OCI-LY1 (cell line): ENCODE data around the gene WDR62.

Experiments
- H2AFZ ChIP-seq: fragments of 200-600 bp; sonication (generic), shearing (Covaris generic); 2 replicates; pipeline ENCODE4 v1.6.0; 2014; ENCODE audit warnings: antibody characterized with exemption, mild to moderate bottlenecking, low read length
- H3F3A ChIP-seq: fragments of 200-600 bp; sonication (generic), shearing (Covaris generic); 2 replicates; pipeline ENCODE4 v1.6.0; 2014; ENCODE audit warnings: mild to moderate bottlenecking, antibody characterized with exemption, low read length, moderate library complexity; ENCODE audit not compliant: insufficient read depth
- H3K27ac ChIP-seq: fragments of 200-600 bp; sonication (generic); 2 replicates; pipeline ENCODE4 v1.5.1; 2014; ENCODE audit warnings: low read length, mixed run types, mild to moderate bottlenecking, low read depth; ENCODE audit not compliant: poor library complexity, severe bottlenecking
- H3K27me3 ChIP-seq: fragments of 200-600 bp; sonication (generic); 2 replicates; pipeline ENCODE4 v1.6.0; 2014; ENCODE audit warnings: antibody characterized with exemption, mild to moderate bottlenecking, low read length, moderate library complexity; ENCODE audit not compliant: insufficient read depth
- H3K36me3 ChIP-seq: fragments of 200-600 bp; sonication (generic); 2 replicates; pipeline ENCODE4 v1.6.1; 2014; ENCODE audit warnings: mild to moderate bottlenecking, antibody characterized with exemption, low read length, moderate library complexity, mixed read lengths; ENCODE audit not compliant: insufficient read depth
- H3K4me1 ChIP-seq: fragments of 200-600 bp; sonication (generic); 2 replicates; pipeline ENCODE4 v1.5.1; 2014; ENCODE audit warnings: mild to moderate bottlenecking, low read length, moderate library complexity; ENCODE audit not compliant: insufficient read depth, severe bottlenecking
- H3K4me2 ChIP-seq: fragments of 200-600 bp; sonication (generic), shearing (Covaris generic); 2 replicates; pipeline ENCODE4 v1.6.1; 2014; ENCODE audit warnings: low read length
- H3K4me3 ChIP-seq: fragments of 200-600 bp; sonication (generic); 2 replicates; pipeline ENCODE4 v1.5.1; 2014; ENCODE audit warnings: low read length, low read depth, mild to moderate bottlenecking, mixed read lengths; ENCODE audit not compliant: poor library complexity, severe bottlenecking
- H3K79me2 ChIP-seq: fragments of 200-600 bp; shearing (Covaris generic); 2 replicates; pipeline ENCODE4 v1.6.1; 2016; ENCODE audit warnings: mixed run types, low read length, mixed read lengths; ENCODE audit not compliant: insufficient read depth
- H3K9ac ChIP-seq: fragments of 200-600 bp; sonication (generic), shearing (Covaris generic); 2 replicates; pipeline ENCODE4 v1.6.1; 2014; ENCODE audit warnings: mild to moderate bottlenecking, low read length, mixed read lengths
- H3K9me2 ChIP-seq: fragments of 200-600 bp; sonication (generic), shearing (Covaris generic); 2 replicates; pipeline ENCODE4 v1.6.1; 2014; ENCODE audit warnings: low read depth, mild to moderate bottlenecking, low read length, mixed read lengths
- H3K9me3 ChIP-seq: fragments of 200-600 bp; shearing (Covaris generic); 2 replicates; pipeline ENCODE4 v1.6.1; 2014; ENCODE audit warnings: low read length, mixed read lengths
- H4K20me1 ChIP-seq: fragments of 200-600 bp; sonication (generic), shearing (Covaris generic); 2 replicates; pipeline ENCODE4 v1.6.0; 2016; ENCODE audit warnings: mild to moderate bottlenecking, low read length; ENCODE audit not compliant: insufficient read depth
- EZH2 ChIP-seq: fragments of 200-600 bp; sonication (generic), shearing (Covaris generic); IDR thresholded peaks from 2 replicates; pipeline ENCODE4 v1.8.0; 2017; ENCODE audit warnings: borderline replicate concordance, mixed run types, mild to moderate bottlenecking, antibody characterized with exemption, low read length, moderate library complexity, mixed read lengths
- TF ChIP-seq, protein P1 (sequence below): fragments of 200-600 bp; sonication (generic), shearing (Covaris generic); IDR thresholded peaks from 2 replicates; pipeline ENCODE4 v1.5.1; 2017; ENCODE audit warnings: mild to moderate bottlenecking, antibody characterized with exemption, low read length, moderate library complexity, mixed read lengths

Gene WDR62

DNA sequence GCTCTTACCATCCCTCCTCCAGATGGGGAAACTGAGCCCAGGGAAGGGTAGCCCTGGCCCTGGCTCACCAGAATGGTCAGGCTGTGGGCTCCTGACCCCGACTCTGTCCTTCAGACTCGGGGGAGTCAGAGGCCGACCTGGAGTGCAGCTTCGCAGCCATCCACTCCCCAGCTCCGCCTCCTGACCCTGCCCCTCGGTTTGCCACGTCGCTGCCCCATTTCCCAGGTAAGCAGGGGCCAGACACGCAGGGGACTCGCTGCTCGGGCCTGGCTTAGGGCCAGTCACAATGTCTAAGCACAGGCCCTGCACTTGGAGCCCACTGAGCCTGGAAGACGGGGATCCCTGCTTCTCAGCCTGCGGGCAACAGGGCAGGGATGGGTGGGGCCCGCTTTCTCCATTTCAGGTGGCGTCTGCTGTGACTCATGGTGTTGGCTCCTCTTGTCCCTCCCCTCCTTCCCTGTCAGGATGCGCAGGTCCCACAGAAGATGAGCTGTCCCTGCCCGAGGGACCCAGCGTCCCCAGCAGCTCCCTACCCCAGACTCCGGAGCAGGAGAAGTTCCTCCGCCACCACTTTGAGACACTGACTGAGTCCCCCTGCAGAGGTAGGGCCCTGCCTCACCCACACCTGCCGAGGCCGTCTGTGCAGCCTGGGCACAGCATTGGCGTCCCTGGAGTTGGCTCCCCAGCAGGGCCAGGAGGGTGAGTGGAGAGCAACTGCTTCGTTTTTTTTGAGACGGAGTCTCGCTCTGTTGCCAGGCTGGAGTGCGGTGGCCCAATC, 47.0 kb downstream of the WDR62 start:
- no peaks in the 10 kb centered on the region for H3K79me2 ChIP-seq
- no peaks in the 10 kb centered on the region for H3K9me2 ChIP-seq
- no peak for TF ChIP-seq EZH2
- TF ChIP-seq, protein P1, sequence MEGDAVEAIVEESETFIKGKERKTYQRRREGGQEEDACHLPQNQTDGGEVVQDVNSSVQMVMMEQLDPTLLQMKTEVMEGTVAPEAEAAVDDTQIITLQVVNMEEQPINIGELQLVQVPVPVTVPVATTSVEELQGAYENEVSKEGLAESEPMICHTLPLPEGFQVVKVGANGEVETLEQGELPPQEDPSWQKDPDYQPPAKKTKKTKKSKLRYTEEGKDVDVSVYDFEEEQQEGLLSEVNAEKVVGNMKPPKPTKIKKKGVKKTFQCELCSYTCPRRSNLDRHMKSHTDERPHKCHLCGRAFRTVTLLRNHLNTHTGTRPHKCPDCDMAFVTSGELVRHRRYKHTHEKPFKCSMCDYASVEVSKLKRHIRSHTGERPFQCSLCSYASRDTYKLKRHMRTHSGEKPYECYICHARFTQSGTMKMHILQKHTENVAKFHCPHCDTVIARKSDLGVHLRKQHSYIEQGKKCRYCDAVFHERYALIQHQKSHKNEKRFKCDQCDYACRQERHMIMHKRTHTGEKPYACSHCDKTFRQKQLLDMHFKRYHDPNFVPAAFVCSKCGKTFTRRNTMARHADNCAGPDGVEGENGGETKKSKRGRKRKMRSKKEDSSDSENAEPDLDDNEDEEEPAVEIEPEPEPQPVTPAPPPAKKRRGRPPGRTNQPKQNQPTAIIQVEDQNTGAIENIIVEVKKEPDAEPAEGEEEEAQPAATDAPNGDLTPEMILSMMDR = no peak
- no peaks in the 10 kb centered on the region for H3K4me1 ChIP-seq
- no peak overlapping the region for H3K9ac ChIP-seq
- H3K4me2 ChIP-seq = no peak overlapping the region
- no peaks in the 10 kb centered on the region for H3K9me3 ChIP-seq
- no peak overlapping the region for H3K27ac ChIP-seq
- H3K27me3 ChIP-seq = no peaks in the 10 kb centered on the region
- H3K4me3 ChIP-seq = no peak overlapping the region
- H3K36me3 ChIP-seq = peaks cover 90% of the 10 kb centered on the region
- 0 out of 2 replicates have a peak, but pooled peaks cover 2% of the 10 kb centered on the region for H3F3A ChIP-seq
- no peaks in the 10 kb centered on the region for H4K20me1 ChIP-seq
- no peak overlapping the region for H2AFZ ChIP-seq

DNA sequence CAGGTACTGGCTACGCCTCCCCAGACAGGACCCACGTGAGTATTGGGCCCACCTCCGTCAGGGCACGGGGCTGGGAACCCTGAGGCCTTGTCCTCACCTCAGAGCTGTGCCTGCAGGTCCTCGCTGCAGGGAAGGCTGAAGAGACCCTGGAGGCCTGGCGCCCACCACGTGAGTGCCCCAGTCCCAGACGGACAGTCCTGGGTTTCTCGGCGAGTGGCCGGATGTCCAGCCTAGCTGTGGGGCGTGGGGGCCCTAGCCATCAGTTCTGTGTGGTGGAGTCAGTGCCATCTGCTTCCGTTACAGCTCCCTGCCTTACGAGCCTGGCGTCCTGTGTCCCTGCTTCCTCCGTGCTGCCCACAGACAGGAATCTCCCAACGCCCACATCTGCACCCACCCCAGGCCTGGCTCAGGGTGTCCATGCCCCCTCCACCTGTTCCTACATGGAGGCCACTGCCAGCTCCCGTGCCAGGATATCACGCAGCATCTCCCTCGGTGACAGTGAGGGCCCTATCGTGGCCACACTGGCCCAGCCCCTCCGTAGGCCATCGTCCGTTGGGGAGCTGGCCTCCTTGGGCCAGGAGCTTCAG, 48.4 kb downstream of the WDR62 start:
- Histone ChIP-seq H3F3A (0 out of 2 replicates have a peak, but pooled peaks cover 2% of the 10 kb centered on the region), H3K79me2 (no peaks in the 10 kb centered on the region), H3K9ac (no peak overlapping the region), H3K4me1 (no peaks in the 10 kb centered on the region), H3K9me2 (no peaks in the 10 kb centered on the region), H2AFZ (no peak overlapping the region), H4K20me1 (no peaks in the 10 kb centered on the region), H3K4me3 (no peak overlapping the region), H3K9me3 (no peaks in the 10 kb centered on the region), H3K27me3 (no peaks in the 10 kb centered on the region), H3K36me3 (peaks cover 90% of the 10 kb centered on the region), H3K27ac (no peak overlapping the region), H3K4me2 (no peak overlapping the region)
- TF ChIP-seq EZH2 = no peak
- TF ChIP-seq, protein P1 = no peak

- no peak overlapping the region for H3K4me2 ChIP-seq
- H3K79me2 ChIP-seq = no peaks in the 10 kb centered on the region
- peaks cover 84% of the 10 kb centered on the region for H3K36me3 ChIP-seq
- no peak overlapping the region for H2AFZ ChIP-seq
- no peaks in the 10 kb centered on the region for H3K27me3 ChIP-seq
- H3K27ac ChIP-seq = no peak overlapping the region
- no peaks in the 10 kb centered on the region for H3K4me1 ChIP-seq
- H4K20me1 ChIP-seq = no peaks in the 10 kb centered on the region
- TF ChIP-seq, protein P1 = no peak
- TF ChIP-seq EZH2 = no peak
- H3K4me3 ChIP-seq = no peak overlapping the region
- H3F3A ChIP-seq = 0 out of 2 replicates have a peak, but pooled peaks cover 2% of the 10 kb centered on the region
- H3K9me2 ChIP-seq = no peaks in the 10 kb centered on the region
- H3K9me3 ChIP-seq = no peaks in the 10 kb centered on the region
- no peak overlapping the region for H3K9ac ChIP-seq
Measured at GRCh38 chr19:36103842-36104552, 49.3 kb downstream of the WDR62 start.
